Mesenchymal stem cell (in vitro differentiated cells and primary cell): ENCODE results near the gene DENND5A.

Experiments used
- DNase-seq: peaks from one replicate; pipeline ENCODE4 v3.0.0-alpha.2; 2013
- H2AFZ ChIP-seq: one replicate; pipeline ENCODE4 v1.6.1; 2013; ENCODE audit warnings: low read depth, mild to moderate bottlenecking, control low read depth, inconsistent platforms, low read length, moderate library complexity
- H2AK5ac ChIP-seq: 2 replicates; pipeline ENCODE4 v1.6.1; 2013; ENCODE audit warnings: low read length, moderate library complexity, mild to moderate bottlenecking, inconsistent platforms; ENCODE audit not compliant: severe bottlenecking
- H2BK120ac ChIP-seq: one replicate; pipeline ENCODE4 v1.6.1; 2013; ENCODE audit warnings: low read depth, mild to moderate bottlenecking, inconsistent platforms, low read length, moderate library complexity
- H2BK12ac ChIP-seq, 2 experiments: one replicate each; pipeline ENCODE4 v1.6.1; 2013; ENCODE audit warnings: inconsistent platforms in 2 of 2, low read length in 2 of 2, mild to moderate bottlenecking in 2 of 2, moderate library complexity in 2 of 2, control low read depth in 1 of 2
- H2BK15ac ChIP-seq: one replicate; pipeline ENCODE4 v1.6.1; 2013; ENCODE audit warnings: mild to moderate bottlenecking, low read depth, inconsistent platforms; ENCODE audit not compliant: poor library complexity, severe bottlenecking
- H2BK5ac ChIP-seq: 2 replicates; pipeline ENCODE4 v1.6.1; 2013; ENCODE audit warnings: low read depth, mild to moderate bottlenecking, low read length, control low read depth, inconsistent platforms; ENCODE audit not compliant: poor library complexity, severe bottlenecking
- H3K14ac ChIP-seq, 2 experiments: one replicate each; pipeline ENCODE4 v1.6.1; 2013; ENCODE audit warnings: inconsistent platforms in 2 of 2, low read length in 2 of 2, control low read depth in 1 of 2, mild to moderate bottlenecking in 1 of 2, moderate library complexity in 1 of 2
- H3K18ac ChIP-seq, 2 experiments: one replicate each; pipeline ENCODE4 v1.6.1; 2013; ENCODE audit warnings: inconsistent platforms in 2 of 2, low read length in 2 of 2, control low read depth in 1 of 2, low read depth in 1 of 2, mild to moderate bottlenecking in 1 of 2
- H3K23ac ChIP-seq, 2 experiments: one replicate each; pipeline ENCODE4 v1.6.1; 2013; ENCODE audit warnings: inconsistent platforms in 2 of 2, low read length in 2 of 2, mild to moderate bottlenecking in 2 of 2, moderate library complexity in 2 of 2, control low read depth in 1 of 2
- H3K27ac ChIP-seq: 2 replicates; pipeline ENCODE4 v1.5.1; 2013; ENCODE audit warnings: mild to moderate bottlenecking, moderate library complexity, low read length, control low read depth, inconsistent platforms; ENCODE audit not compliant: poor library complexity, severe bottlenecking
- H3K27me3 ChIP-seq, 2 experiments: 2 replicates each; pipeline versions ENCODE4 v1.6.1 to v1.7.0; 2013; ENCODE audit warnings: low read length in 2 of 2, mild to moderate bottlenecking in 2 of 2, moderate library complexity in 2 of 2, control low read depth in 1 of 2, inconsistent platforms in 1 of 2; ENCODE audit not compliant: control insufficient read depth in 1 of 2, insufficient read depth in 1 of 2
- H3K36me3 ChIP-seq, 2 experiments: 2 replicates each; pipeline versions ENCODE4 v1.6.1 to v1.7.0; 2013; ENCODE audit warnings: low read length in 2 of 2, control low read depth in 1 of 2, inconsistent platforms in 1 of 2, low read depth in 1 of 2, mild to moderate bottlenecking in 1 of 2; ENCODE audit not compliant: insufficient read depth in 2 of 2, control insufficient read depth in 1 of 2
- H3K4ac ChIP-seq, 2 experiments: one replicate each; pipeline ENCODE4 v1.6.1; 2013; ENCODE audit warnings: inconsistent platforms in 2 of 2, low read length in 2 of 2, mild to moderate bottlenecking in 2 of 2, moderate library complexity in 2 of 2, control low read depth in 1 of 2, low read depth in 1 of 2
- H3K4me1 ChIP-seq: 2 replicates; pipeline ENCODE4 v1.6.1; 2013; ENCODE audit warnings: low read depth, low read length, control low read depth; ENCODE audit not compliant: control insufficient read depth, insufficient read depth
- H3K4me2 ChIP-seq: 2 replicates; pipeline ENCODE4 v1.6.1; 2013; ENCODE audit warnings: low read length, mild to moderate bottlenecking, inconsistent platforms; ENCODE audit not compliant: poor library complexity, severe bottlenecking
- H3K4me3 ChIP-seq, 2 experiments: 2 replicates each; pipeline versions ENCODE4 v1.5.1 to v1.7.0; 2013; ENCODE audit warnings: low read length in 2 of 2, mild to moderate bottlenecking in 2 of 2, control low read depth in 1 of 2, low read depth in 1 of 2; ENCODE audit not compliant: insufficient read depth in 1 of 2
- H3K79me1 ChIP-seq: replicated peaks from 2 replicates; pipeline ENCODE4 v1.6.1; 2013; ENCODE audit warnings: mild to moderate bottlenecking, control low read depth, low read length, inconsistent platforms; ENCODE audit not compliant: poor library complexity, severe bottlenecking
- H3K9ac ChIP-seq: 2 replicates; pipeline ENCODE4 v1.7.0; 2013; ENCODE audit warnings: mild to moderate bottlenecking, low read length, moderate library complexity
- H3K9me3 ChIP-seq: 2 replicates; pipeline ENCODE4 v1.7.0; 2013; ENCODE audit warnings: mild to moderate bottlenecking, low read length; ENCODE audit not compliant: control insufficient read depth
- H4K8ac ChIP-seq: one replicate; pipeline ENCODE4 v1.6.1; 2013; ENCODE audit warnings: inconsistent platforms, mild to moderate bottlenecking, low read length, moderate library complexity
- H4K91ac ChIP-seq: one replicate; pipeline ENCODE4 v1.6.1; 2013; ENCODE audit warnings: mild to moderate bottlenecking, low read length, inconsistent platforms
- WGBS: methylation state at CpG from one replicate; pipeline ENCODE4 v1.1.7; 2013; ENCODE audit warnings: mixed read lengths; 5-methylcytosine and 5-hydroxymethylcytosine counted together

DENND5A gene

DNA sequence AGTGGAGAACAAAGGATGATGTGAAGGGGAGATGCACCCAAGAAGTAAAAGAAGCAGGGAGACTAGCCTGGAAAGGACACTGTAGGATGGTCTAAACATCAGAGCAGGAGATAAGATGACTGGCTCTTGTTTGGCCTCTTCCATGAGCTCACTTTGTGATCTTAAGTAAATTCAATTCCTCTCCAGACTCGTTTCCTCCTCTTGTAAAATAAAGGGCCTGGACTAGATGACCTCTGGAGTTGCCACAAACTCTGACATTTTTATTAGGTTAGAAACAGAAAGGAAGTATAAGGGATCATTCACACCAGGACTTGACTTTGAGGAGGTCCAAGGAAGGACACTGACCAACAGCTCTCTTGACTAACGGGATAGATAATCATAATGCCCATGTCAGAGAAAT, 113.5 kb downstream of the DENND5A start:
- Histone ChIP-seq H3K9ac (peak overlapping the region; percentile 82), H3K27ac (no peak overlapping the region), H4K8ac (no peak overlapping the region), H3K23ac (no peak overlapping the region), H3K4me1 (peaks cover 2% of the 10 kb centered on the region), H3K27me3 (no peaks in the 10 kb centered on the region), H2AFZ (no peak overlapping the region), H2BK120ac (no peak overlapping the region), H2BK15ac (no peak overlapping the region), H2BK5ac (no peak overlapping the region), H3K18ac (no peak overlapping the region), H3K79me1 (peaks cover 27% of the 10 kb centered on the region), H3K9me3 (no peaks in the 10 kb centered on the region), H3K36me3 (peaks cover 31 to 77% of the 10 kb centered on the region in 2 experiments), H3K4me2 (no peak overlapping the region), H3K4me3 (no peak overlapping the region), H2AK5ac (no peak overlapping the region), H3K14ac (no peak overlapping the region), H4K91ac (no peak overlapping the region), H2BK12ac (no peak overlapping the region), H3K4ac (no peak overlapping the region)
- WGBS: 36% methylated on average over 1 of the region's 2 CpGs
- DNase-seq: no peak

GRCh38 chr11:9150926-9151325, 114.2 kb downstream of the DENND5A start:
- Histone ChIP-seq H3K4me1 (peaks cover 2% of the 10 kb centered on the region), H2AFZ (no peak overlapping the region), H3K4ac (no peak overlapping the region)

GRCh38 chr11:9150501-9150900, 114.6 kb downstream of the DENND5A start:
- Histone ChIP-seq H3K9me3 (no peaks in the 10 kb centered on the region), H3K4me2 (no peak overlapping the region), H3K36me3 (peaks cover 30 to 79% of the 10 kb centered on the region in 2 experiments), H3K27me3 (no peaks in the 10 kb centered on the region), H3K4ac (no peak overlapping the region), H3K14ac (no peak overlapping the region), H4K8ac (no peak overlapping the region), H2BK5ac (no peak overlapping the region), H2AFZ (no peak overlapping the region), H2BK120ac (no peak overlapping the region), H2BK15ac (no peak overlapping the region), H2AK5ac (no peak overlapping the region), H2BK12ac (no peak overlapping the region), H4K91ac (no peak overlapping the region), H3K23ac (no peak overlapping the region), H3K9ac (peak overlapping the region; percentile 82), H3K79me1 (peaks cover 28% of the 10 kb centered on the region), H3K4me3 (no peak overlapping the region), H3K27ac (no peak overlapping the region), H3K18ac (no peak overlapping the region), H3K4me1 (peaks cover 2% of the 10 kb centered on the region)
- DNase-seq: peak; percentile 81
- 50% methylated on average over 2 of the region's 2 CpGs for WGBS

More at GRCh38 chr11:9150926-9151325, 114.2 kb downstream of the DENND5A start:
- Histone ChIP-seq H3K79me1 (peaks cover 27% of the 10 kb centered on the region), H3K9ac (peak overlapping the region; percentile 82), H3K4me3 (no peak overlapping the region), H2BK120ac (no peak overlapping the region), H3K27ac (peak overlapping the region; percentile 46), H4K8ac (no peak overlapping the region), H3K18ac (no peak overlapping the region), H3K4me2 (no peak overlapping the region), H2AK5ac (no peak overlapping the region), H2BK5ac (no peak overlapping the region), H3K14ac (no peak overlapping the region), H2BK12ac (no peak overlapping the region), H3K23ac (no peak overlapping the region), H4K91ac (no peak overlapping the region), H3K9me3 (no peaks in the 10 kb centered on the region), H3K36me3 (peaks cover 27 to 79% of the 10 kb centered on the region in 2 experiments), H2BK15ac (no peak overlapping the region), H3K27me3 (no peaks in the 10 kb centered on the region)
- DNase-seq: peak; percentile 32
- WGBS: no CpG with 5 or more reads among the region's 1 CpG

DNA sequence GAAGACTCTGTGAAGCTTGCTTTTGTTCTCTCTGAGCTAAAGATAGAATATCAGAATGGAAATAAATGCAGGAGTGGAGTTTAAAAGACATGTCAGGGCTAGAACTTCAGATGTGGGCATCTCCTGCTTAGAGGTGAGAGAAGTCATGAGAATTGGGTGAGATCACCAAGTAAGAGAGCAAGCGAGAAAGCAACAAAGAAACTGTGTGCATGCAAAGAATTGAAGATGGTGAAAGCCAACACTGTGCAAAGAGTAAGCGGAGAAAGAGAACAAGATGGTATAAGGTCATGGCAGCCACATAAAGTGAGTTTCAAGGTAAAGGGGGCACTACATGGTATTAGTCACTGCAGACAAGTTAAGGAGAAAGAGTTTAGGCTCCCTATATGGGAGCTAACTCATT, 116.4 kb downstream of the DENND5A start:
- Histone ChIP-seq H3K27ac (no peak overlapping the region), H3K4me1 (peaks cover 2% of the 10 kb centered on the region), H2BK5ac (no peak overlapping the region), H2BK120ac (no peak overlapping the region), H3K14ac (no peak overlapping the region), H4K8ac (no peak overlapping the region), H2BK15ac (no peak overlapping the region), H3K4me2 (no peak overlapping the region), H3K27me3 (no peaks in the 10 kb centered on the region), H4K91ac (no peak overlapping the region), H3K4me3 (no peak overlapping the region), H3K18ac (no peak overlapping the region), H2AK5ac (no peak overlapping the region), H3K4ac (no peak overlapping the region), H3K79me1 (peaks cover 32% of the 10 kb centered on the region), H3K23ac (no peak overlapping the region), H2AFZ (no peak overlapping the region), H2BK12ac (no peak overlapping the region), H3K9ac (no peak overlapping the region), H3K36me3 (peaks cover 48 to 88% of the 10 kb centered on the region in 2 experiments), H3K9me3 (no peaks in the 10 kb centered on the region)
- DNase-seq: no peak
- WGBS: 99% methylated on average over 2 of the region's 2 CpGs
